Activated T-cell treated with anti-CD3 and anti-CD28 coated beads for 1 hour (primary cell): ENCODE measurements around the gene IMP4.

ENCODE experiments used
- DNase-seq: peaks from one replicate; pipeline ENCODE4 v3.0.0-alpha.2; 2020; ENCODE audit warnings: low read depth

IMP4 gene

GRCh38 chr2:130377491-130377890 is 34.8 kb downstream of the IMP4 start:
- no peak for DNase-seq

- no peak for DNase-seq
Observed at GRCh38 chr2:130378206-130378897, 35.7 kb downstream of the IMP4 start.

GRCh38 chr2:130378898-130379214 is 36.2 kb downstream of the IMP4 start:
- DNase-seq: no peak

GRCh38 chr2:130380096-130380934 is 37.6 kb downstream of the IMP4 start:
- no peak for DNase-seq

GRCh38 chr2:130381145-130381544 is 38.4 kb downstream of the IMP4 start:
- no peak for DNase-seq

GRCh38 chr2:130381619-130382018 is 38.9 kb downstream of the IMP4 start:
- DNase-seq: no peak

- no peak for DNase-seq
Observed at GRCh38 chr2:130382313-130382917, 39.7 kb downstream of the IMP4 start.

GRCh38 chr2:130385709-130386108 is 43.0 kb downstream of the IMP4 start:
- no peak for DNase-seq

GRCh38 chr2:130387071-130387400 is 44.3 kb downstream of the IMP4 start:
- DNase-seq: no peak

- no peak for DNase-seq
Observed at GRCh38 chr2:130387804-130388203, 45.1 kb downstream of the IMP4 start.

GRCh38 chr2:130388221-130388907 is 45.7 kb downstream of the IMP4 start:
- DNase-seq: no peak

- DNase-seq: no peak
Observed at GRCh38 chr2:130389358-130389757, 46.7 kb downstream of the IMP4 start.

- no peak for DNase-seq
Observed at GRCh38 chr2:130389783-130390182, 47.1 kb downstream of the IMP4 start.

- DNase-seq: no peak
Observed at GRCh38 chr2:130390460-130391057, 47.9 kb downstream of the IMP4 start.

- peak; percentile 42 for DNase-seq
Observed at GRCh38 chr2:130391058-130391871, 48.6 kb downstream of the IMP4 start.

- DNase-seq: no peak
Observed at GRCh38 chr2:130391872-130392670, 49.4 kb downstream of the IMP4 start.

GRCh38 chr2:130393318-130393910 is 50.7 kb downstream of the IMP4 start:
- DNase-seq: no peak
